IMR-90 (cell line): ENCODE measurements around the gene FAM151A. TPM values are rescaled to one million over a fixed set of nuclear protein-coding genes. Genes with fewer than 3 reads are reported as not detected.

Experiments used
- ATAC-seq: fragments of 200-7000 bp; cut with Tn5 transposase; 2 replicates; pipeline ENCODE4 v1.9.1; 2020; ENCODE audit warnings: low read depth, mild to moderate bottlenecking, moderate library complexity
- BruUV-seq: library from RNA; stranded (reverse); fragments of 400-500 nt; replicated peaks from 2 replicates; lab custom pipeline; 2021; lab: Mats Ljungman, UMichigan
- CTCF ChIA-PET: fragments of 300-600 bp; formaldehyde crosslinking; extraction: SDS; loops from one replicate; lab custom pipeline; 2021; ENCODE audit warnings: antibody characterized with exemption; lab: Yijun Ruan, JAX
- POLR2A ChIA-PET: fragments of 300-600 bp; sonication (Branson Sonifier 250); formaldehyde crosslinking; loops from one replicate; lab custom pipeline; 2022; ENCODE audit warnings: antibody characterized with exemption; ENCODE audit not compliant: unreplicated experiment; lab: Charles Lee
- DNase-seq: peaks from one replicate; pipeline ENCODE4 v3.0.0; 2013
- H2AFZ ChIP-seq: replicated peaks from 2 replicates; pipeline ENCODE3; 2013; ENCODE audit warnings: low read length, mild to moderate bottlenecking; ENCODE audit not compliant: poor library complexity
- H2AK5ac ChIP-seq: 2 replicates; pipeline ENCODE4 v1.6.1; 2013; ENCODE audit warnings: low read depth, low read length, inconsistent platforms
- H2AK9ac ChIP-seq: replicated peaks from 2 replicates; pipeline ENCODE3; 2013; ENCODE audit warnings: mild to moderate bottlenecking, low read depth, low read length, moderate library complexity; ENCODE audit not compliant: poor library complexity
- H2BK120ac ChIP-seq: 2 replicates; pipeline ENCODE4 v1.6.1; 2013; ENCODE audit warnings: low read depth, low read length, inconsistent platforms
- H2BK15ac ChIP-seq: 3 replicates; pipeline ENCODE4 v1.6.1; 2013; ENCODE audit warnings: low read depth, low read length, inconsistent platforms
- H2BK20ac ChIP-seq: 2 replicates; pipeline ENCODE4 v1.6.1; 2013; ENCODE audit warnings: low read depth, mild to moderate bottlenecking, inconsistent platforms, low read length, moderate library complexity
- H2BK5ac ChIP-seq: 2 replicates; pipeline ENCODE4 v1.6.1; 2013; ENCODE audit warnings: mild to moderate bottlenecking, low read depth, low read length, inconsistent platforms; ENCODE audit not compliant: poor library complexity, severe bottlenecking
- H3K14ac ChIP-seq: replicated peaks from 2 replicates; pipeline ENCODE4 v1.6.1; 2013; ENCODE audit warnings: low read depth, low read length, inconsistent platforms
- H3K18ac ChIP-seq: 2 replicates; pipeline ENCODE4 v1.6.1; 2013; ENCODE audit warnings: low read depth, low read length, control low read depth
- H3K23ac ChIP-seq: 2 replicates; pipeline ENCODE4 v1.6.1; 2013; ENCODE audit warnings: low read depth, low read length, inconsistent platforms
- H3K27ac ChIP-seq: 2 replicates; pipeline ENCODE4 v1.5.1; 2013; ENCODE audit warnings: mild to moderate bottlenecking, control low read depth, low read length; ENCODE audit not compliant: insufficient read depth
- H3K27me3 ChIP-seq: 2 replicates; pipeline ENCODE4 v1.6.1; 2013; ENCODE audit warnings: low read length; ENCODE audit not compliant: control insufficient read depth, insufficient read depth
- H3K36me3 ChIP-seq: 2 replicates; pipeline ENCODE4 v1.6.1; 2013; ENCODE audit warnings: low read length, mixed read lengths; ENCODE audit not compliant: control insufficient read depth, insufficient read depth
- H3K4ac ChIP-seq: 2 replicates; pipeline ENCODE4 v1.6.1; 2013; ENCODE audit warnings: low read depth, low read length, inconsistent platforms
- H3K4me1 ChIP-seq: 2 replicates; pipeline ENCODE4 v1.6.1; 2013; ENCODE audit warnings: low read length, mixed read lengths; ENCODE audit not compliant: control insufficient read depth, insufficient read depth
- H3K4me2 ChIP-seq: 2 replicates; pipeline ENCODE4 v1.6.1; 2013; ENCODE audit warnings: low read depth, mild to moderate bottlenecking, control low read depth, low read length, moderate library complexity
- H3K4me3 ChIP-seq: 2 replicates; pipeline ENCODE4 v1.5.1; 2013; ENCODE audit warnings: low read depth, mild to moderate bottlenecking, control low read depth, low read length, moderate library complexity; ENCODE audit not compliant: insufficient read depth
- H3K56ac ChIP-seq: 2 replicates; pipeline ENCODE4 v1.6.1; 2013; ENCODE audit warnings: low read length, inconsistent platforms; ENCODE audit not compliant: insufficient read depth; ENCODE audit errors: extremely low read depth
- H3K79me1 ChIP-seq, 2 experiments: 2 replicates each; pipeline ENCODE4 v1.6.1; 2013; ENCODE audit warnings: low read length in 2 of 2, inconsistent platforms in 1 of 2, low read depth in 1 of 2
- H3K9ac ChIP-seq: 2 replicates; pipeline ENCODE4 v1.6.1; 2013; ENCODE audit warnings: low read depth, low read length, control low read depth
- H3K9me1 ChIP-seq: 2 replicates; pipeline ENCODE4 v1.6.1; 2013; ENCODE audit warnings: low read length, inconsistent platforms; ENCODE audit not compliant: insufficient read depth
- H3K9me3 ChIP-seq: 2 replicates; pipeline ENCODE4 v1.6.1; 2013; ENCODE audit warnings: low read length; ENCODE audit not compliant: control insufficient read depth, insufficient read depth
- H4K20me1 ChIP-seq: 2 replicates; pipeline ENCODE4 v1.6.1; 2013; ENCODE audit warnings: low read length, inconsistent platforms; ENCODE audit not compliant: insufficient read depth
- H4K5ac ChIP-seq: 2 replicates; pipeline ENCODE4 v1.6.1; 2013; ENCODE audit warnings: mild to moderate bottlenecking, low read depth, low read length, control low read depth
- H4K8ac ChIP-seq, 2 experiments: 2 replicates each; pipeline ENCODE4 v1.6.1; 2013; ENCODE audit warnings: low read depth in 2 of 2, low read length in 2 of 2, control low read depth in 1 of 2, inconsistent platforms in 1 of 2
- H4K91ac ChIP-seq: 2 replicates; pipeline ENCODE4 v1.6.1; 2013; ENCODE audit warnings: low read depth, low read length, inconsistent platforms; ENCODE audit not compliant: insufficient read depth
- MAFK ChIP-seq: IDR thresholded peaks from 2 replicates; pipeline ENCODE4 v1.6.1; 2012; ENCODE audit warnings: low read depth, low read length, improper control_type of control experiment
- MAZ ChIP-seq: IDR thresholded peaks from 2 replicates; pipeline ENCODE4 v1.6.1; 2012; ENCODE audit warnings: low read depth, mild to moderate bottlenecking, low read length, improper control_type of control experiment, moderate library complexity, borderline replicate concordance
- WGBS, 2 experiments: methylation state at CpG; one replicate each; pipeline versions ENCODE4 v1.1.5 to v1.1.7; 2013; ENCODE audit warnings: missing lambda C conversion rate in 2 of 2; ENCODE audit not compliant: insufficient read length in 1 of 2; ENCODE audit errors: extremely low coverage in 2 of 2; 5-methylcytosine and 5-hydroxymethylcytosine counted together
- dilution Hi-C: fragments of 300-500 bp; cut with HindIII; formaldehyde crosslinking; loops from one replicate; pipeline ENCODE4 v1.14.3; 2018; ENCODE audit warnings: low sequenced_read_pairs; ENCODE audit not compliant: unreplicated experiment
- in situ Hi-C: fragments of 300-500 bp; cut with MboI; formaldehyde crosslinking; loops from 3 replicates; pipeline ENCODE4 v1.14.3; 2019; ENCODE audit warnings: low sequenced_read_pairs, inconsistent platforms, mixed read lengths
- intact Hi-C: fragments of 100-400 bp; cut with micrococcal nuclease; formaldehyde crosslinking; loops from 2 replicates; pipeline ENCODE4 v1.10.0; 2022
- polyA plus RNA-seq, 3 experiments: library from polyadenylated mRNA; depleted of rRNA; stranded (reverse); fragments of >200 nt; gene quantifications; 2 replicates each; pipeline ENCODE4 v1.2.3, GENCODE V29; 2012; ENCODE audit warnings: low replicate concordance in 1 of 3
- total RNA-seq: library from RNA; depleted of rRNA; stranded (reverse); fragments of >200 nt; gene quantifications from 2 replicates; pipeline ENCODE4 v1.2.3, GENCODE V29; 2012

Gene FAM151A
- total and polyA plus RNA-seq, 2 of the 4 experiments (the other 2 are of a cell fraction), result not detected

- no peak overlapping the region for H3K18ac ChIP-seq
- H4K20me1 ChIP-seq, result no peaks in the 10 kb centered on the region
- DNase-seq (no peak), ATAC-seq (no peak)
- intact Hi-C loops, result no loop called here
- H3K4ac ChIP-seq, result no peak overlapping the region
- no peak overlapping the region for H3K9ac ChIP-seq
- H3K4me2 ChIP-seq, result no peak overlapping the region
- H2AFZ ChIP-seq, result no peak overlapping the region
- dilution Hi-C loops, result no loop called here
- H3K36me3 ChIP-seq, result no peaks in the 10 kb centered on the region
- H3K27me3 ChIP-seq, result peaks cover 25% of the 10 kb centered on the region
- no peak overlapping the region for H3K14ac ChIP-seq
- CTCF ChIA-PET, result no interaction called here
- no peaks in the 10 kb centered on the region for H3K9me1 ChIP-seq
- POLR2A ChIA-PET, result no interaction called here
- H4K91ac ChIP-seq, result no peak overlapping the region
- no peaks in the 10 kb centered on the region for H3K4me1 ChIP-seq
- no peak overlapping the region for H2BK15ac ChIP-seq
- H2AK9ac ChIP-seq, result no peak overlapping the region
- H2BK120ac ChIP-seq, result no peak overlapping the region
- H3K79me1 ChIP-seq, result no peaks in the 10 kb centered on the region
- TF ChIP-seq MAZ, result no peak
- TF ChIP-seq MAFK, result no peak
- H3K4me3 ChIP-seq, result no peak overlapping the region
- no peak overlapping the region for H3K27ac ChIP-seq
- BruUV-seq, result no TSS peak
- no peak overlapping the region for H2AK5ac ChIP-seq
- H2BK20ac ChIP-seq, result no peak overlapping the region
- no peak overlapping the region for H4K8ac ChIP-seq
- H3K9me3 ChIP-seq, result no peaks in the 10 kb centered on the region
- in situ Hi-C loops, result no loop called here
- no peak overlapping the region for H4K5ac ChIP-seq
- H3K56ac ChIP-seq, result no peak overlapping the region
- no CpG with 5 or more reads among the region's 10 CpGs for WGBS, 2 experiments
- H3K23ac ChIP-seq, result no peak overlapping the region
- no peak overlapping the region for H2BK5ac ChIP-seq
Measured at GRCh38 chr1:54627196-54627595, 3.9 kb upstream of the FAM151A start.
